Measurements from ENCODE around the gene TFF3.

- no peak for TF ChIP-seq CTCF (conservative IDR thresholded peaks at IDR 0.05; ENCODE audit: low read depth in 2 of 2)
- TF ChIP-seq EZH2phosphoT487 (IDR thresholded peaks at IDR 0.05; ENCODE audit: unreplicated experiment) = no peak
- no peak for TF ChIP-seq JUNB (IDR thresholded peaks at IDR 0.05; ENCODE audit: unreplicated experiment)
- TF ChIP-seq EZH2 (IDR thresholded peaks at IDR 0.05; ENCODE audit: low read depth, unreplicated experiment) = no peak
- TF ChIP-seq NANOG (IDR thresholded peaks at IDR 0.05; ENCODE audit: borderline replicate concordance) = no peak
- TF ChIP-seq POLR2AphosphoS5 (IDR thresholded peaks at IDR 0.05; ENCODE audit: low read depth) = no peak
- TF ChIP-seq, protein P1, sequence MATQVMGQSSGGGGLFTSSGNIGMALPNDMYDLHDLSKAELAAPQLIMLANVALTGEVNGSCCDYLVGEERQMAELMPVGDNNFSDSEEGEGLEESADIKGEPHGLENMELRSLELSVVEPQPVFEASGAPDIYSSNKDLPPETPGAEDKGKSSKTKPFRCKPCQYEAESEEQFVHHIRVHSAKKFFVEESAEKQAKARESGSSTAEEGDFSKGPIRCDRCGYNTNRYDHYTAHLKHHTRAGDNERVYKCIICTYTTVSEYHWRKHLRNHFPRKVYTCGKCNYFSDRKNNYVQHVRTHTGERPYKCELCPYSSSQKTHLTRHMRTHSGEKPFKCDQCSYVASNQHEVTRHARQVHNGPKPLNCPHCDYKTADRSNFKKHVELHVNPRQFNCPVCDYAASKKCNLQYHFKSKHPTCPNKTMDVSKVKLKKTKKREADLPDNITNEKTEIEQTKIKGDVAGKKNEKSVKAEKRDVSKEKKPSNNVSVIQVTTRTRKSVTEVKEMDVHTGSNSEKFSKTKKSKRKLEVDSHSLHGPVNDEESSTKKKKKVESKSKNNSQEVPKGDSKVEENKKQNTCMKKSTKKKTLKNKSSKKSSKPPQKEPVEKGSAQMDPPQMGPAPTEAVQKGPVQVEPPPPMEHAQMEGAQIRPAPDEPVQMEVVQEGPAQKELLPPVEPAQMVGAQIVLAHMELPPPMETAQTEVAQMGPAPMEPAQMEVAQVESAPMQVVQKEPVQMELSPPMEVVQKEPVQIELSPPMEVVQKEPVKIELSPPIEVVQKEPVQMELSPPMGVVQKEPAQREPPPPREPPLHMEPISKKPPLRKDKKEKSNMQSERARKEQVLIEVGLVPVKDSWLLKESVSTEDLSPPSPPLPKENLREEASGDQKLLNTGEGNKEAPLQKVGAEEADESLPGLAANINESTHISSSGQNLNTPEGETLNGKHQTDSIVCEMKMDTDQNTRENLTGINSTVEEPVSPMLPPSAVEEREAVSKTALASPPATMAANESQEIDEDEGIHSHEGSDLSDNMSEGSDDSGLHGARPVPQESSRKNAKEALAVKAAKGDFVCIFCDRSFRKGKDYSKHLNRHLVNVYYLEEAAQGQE (IDR thresholded peaks at IDR 0.05; ENCODE audit: unreplicated experiment) = no peak
- TF ChIP-seq CREB1 (CRISPR knock-in tag; IDR thresholded peaks at IDR 0.05; ENCODE audit: low read depth) = no peak
- TF ChIP-seq STAT1 (IDR thresholded peaks at IDR 0.05; ENCODE audit: unreplicated experiment) = no peak
- TF ChIP-seq, protein P2, sequence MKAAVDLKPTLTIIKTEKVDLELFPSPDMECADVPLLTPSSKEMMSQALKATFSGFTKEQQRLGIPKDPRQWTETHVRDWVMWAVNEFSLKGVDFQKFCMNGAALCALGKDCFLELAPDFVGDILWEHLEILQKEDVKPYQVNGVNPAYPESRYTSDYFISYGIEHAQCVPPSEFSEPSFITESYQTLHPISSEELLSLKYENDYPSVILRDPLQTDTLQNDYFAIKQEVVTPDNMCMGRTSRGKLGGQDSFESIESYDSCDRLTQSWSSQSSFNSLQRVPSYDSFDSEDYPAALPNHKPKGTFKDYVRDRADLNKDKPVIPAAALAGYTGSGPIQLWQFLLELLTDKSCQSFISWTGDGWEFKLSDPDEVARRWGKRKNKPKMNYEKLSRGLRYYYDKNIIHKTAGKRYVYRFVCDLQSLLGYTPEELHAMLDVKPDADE (IDR thresholded peaks at IDR 0.05) = no peak
- no peak for TF ChIP-seq ZNF114 (CRISPR knock-in tag; IDR thresholded peaks at IDR 0.05)
- no peak for TF ChIP-seq ZNF331 (CRISPR knock-in tag; IDR thresholded peaks at IDR 0.05; ENCODE audit: low read depth)
- no peak for TF ChIP-seq ZNF462 (CRISPR knock-in tag; IDR thresholded peaks at IDR 0.05)
Measured at GRCh38 chr21:42317341-42317741, 2.1 kb upstream of the TFF3 start.

All from GM23338 (cell line).